Testis (tissue), 2 donors: ENCODE results near the gene METTL16.

Source experiments
- CTCF ChIP-seq, 3 experiments: fragments of 450-650 bp in 2 of 3; fragments of 200-600 bp in 1 of 3; sonication (generic) in 1 of 3; IDR thresholded peaks; one replicate each; pipeline ENCODE4 v1.5.1; 2016 to 2019; ENCODE audit warnings: antibody characterized with exemption in 3 of 3, mild to moderate bottlenecking in 2 of 3, moderate library complexity in 1 of 3
- POLR2A ChIP-seq: fragments of 450-650 bp; IDR thresholded peaks from one replicate; pipeline ENCODE4 v1.6.1; 2017; ENCODE audit warnings: antibody characterized with exemption, mild to moderate bottlenecking, moderate library complexity

- TF ChIP-seq CTCF (IDR thresholded peaks at IDR 0.05) (no peak), POLR2A (no peak)
These were observed 90.2 kb downstream of the METTL16 start for GRCh38 chr17:2421315-2422147.
